Raji (cell line): Measurements from ENCODE around the gene MAML3.

Source experiments
- POLR2A ChIP-seq: IDR thresholded peaks from 2 replicates; pipeline ENCODE4 v1.6.1; 2011; ENCODE audit warnings: low read depth, low read length, control low read depth; ENCODE audit not compliant: insufficient read depth

The MAML3 gene

DNA sequence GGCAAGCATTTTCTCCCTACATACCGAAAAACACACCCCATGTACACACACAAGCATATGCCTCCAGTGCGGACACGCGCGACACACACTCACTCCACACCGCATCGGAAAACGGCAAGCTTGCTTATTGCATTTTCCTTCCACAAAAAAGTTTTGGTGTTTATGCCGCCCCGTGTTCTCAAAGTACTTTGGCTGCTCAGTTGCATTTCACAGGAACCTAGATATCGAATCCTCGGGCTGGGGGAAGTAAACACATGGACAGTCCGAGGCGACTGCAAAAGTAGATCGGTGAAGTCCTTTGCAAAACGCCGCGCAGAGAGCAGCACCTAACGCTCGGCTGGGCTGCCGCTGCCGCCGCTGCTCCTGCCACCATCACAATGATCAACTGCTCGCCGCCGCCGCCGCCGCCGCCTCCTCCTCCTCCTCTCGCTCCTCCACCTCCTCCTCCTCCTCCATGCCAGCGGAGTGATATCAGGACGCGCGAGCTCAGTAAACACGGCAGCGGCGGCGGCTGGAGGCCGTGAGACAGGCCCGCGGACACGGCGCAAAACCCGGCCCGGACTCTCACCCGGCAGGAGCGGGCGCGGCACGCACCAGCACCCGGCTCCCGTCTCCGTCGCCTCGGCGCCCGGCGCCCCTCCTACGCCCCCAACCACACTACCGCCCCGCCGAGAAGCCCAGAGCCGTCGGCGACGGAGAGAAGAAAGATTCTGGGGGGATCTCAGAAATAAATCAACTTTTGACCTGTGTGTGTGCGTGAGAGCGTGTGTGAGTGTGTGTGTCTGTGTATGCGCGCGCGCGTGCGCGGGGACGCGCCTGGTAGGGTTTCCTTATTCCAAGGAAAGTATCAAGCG, at the start of gene MAML3:
Gene MAML3, minus strand, starts transcription at position 467 of the 854 bp plus-strand sequence. CDS start 857 bp downstream, outside the sequence.
- no peak for TF ChIP-seq POLR2A

DNA sequence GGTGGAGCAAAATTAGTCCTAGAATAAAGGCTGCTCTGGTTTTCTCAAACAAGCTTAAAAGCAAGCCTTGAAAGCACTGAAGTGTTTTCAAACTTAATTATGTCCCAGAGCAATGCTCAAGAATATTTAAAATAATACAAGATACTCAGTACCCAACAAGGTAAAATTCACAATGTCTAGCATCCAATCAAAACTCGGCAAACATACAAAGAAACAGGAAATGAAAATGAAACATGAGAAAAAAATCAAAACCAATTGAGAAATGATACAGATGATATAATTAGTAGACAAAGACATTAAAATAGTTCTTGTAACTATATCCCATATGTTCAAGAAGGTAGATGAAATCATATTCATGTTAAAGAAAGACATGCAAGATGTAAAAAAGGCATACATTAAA, 45.0 kb upstream of the MAML3 start:
- no peak for TF ChIP-seq POLR2A

DNA sequence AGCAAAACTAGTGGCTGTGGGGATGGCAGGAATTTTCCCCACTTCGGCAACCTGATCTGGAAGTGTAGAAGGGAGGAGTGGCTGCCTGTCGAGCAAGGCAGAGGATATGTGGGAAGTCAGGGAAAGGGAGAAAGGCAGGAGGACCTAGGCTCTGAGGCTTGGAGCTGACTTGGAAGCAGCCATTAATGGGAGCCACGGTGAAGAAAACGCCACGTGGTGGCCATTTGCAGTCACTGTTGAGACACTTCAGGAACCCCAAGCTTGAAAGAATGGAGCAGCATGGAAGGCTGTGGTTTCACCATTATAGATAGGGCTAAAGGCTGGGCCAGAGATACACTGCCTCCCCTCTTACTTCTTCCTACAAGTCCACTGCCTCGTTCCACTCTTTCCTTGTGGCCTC, 41.8 kb upstream of the MAML3 start:
- TF ChIP-seq POLR2A, result no peak

DNA sequence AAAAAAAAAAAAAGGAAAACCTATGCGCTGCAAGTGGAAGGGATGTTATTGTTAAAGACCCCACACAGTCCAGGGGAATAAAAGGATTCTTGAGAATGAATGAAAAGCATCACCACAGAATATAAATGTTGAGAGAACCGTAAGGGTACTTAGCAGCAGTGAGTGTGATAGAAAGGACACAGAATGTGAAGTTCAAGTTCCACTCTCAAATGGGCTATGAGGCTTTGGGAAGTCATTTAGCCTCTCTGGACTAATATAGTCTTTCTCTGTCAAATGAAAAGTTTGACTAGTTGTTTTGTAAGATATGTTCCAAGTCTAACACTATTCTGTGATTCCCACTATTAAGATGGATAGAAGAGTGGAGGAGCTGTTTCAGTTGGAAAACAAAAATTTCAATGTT, 35.8 kb upstream of the MAML3 start:
- TF ChIP-seq POLR2A, result no peak

DNA sequence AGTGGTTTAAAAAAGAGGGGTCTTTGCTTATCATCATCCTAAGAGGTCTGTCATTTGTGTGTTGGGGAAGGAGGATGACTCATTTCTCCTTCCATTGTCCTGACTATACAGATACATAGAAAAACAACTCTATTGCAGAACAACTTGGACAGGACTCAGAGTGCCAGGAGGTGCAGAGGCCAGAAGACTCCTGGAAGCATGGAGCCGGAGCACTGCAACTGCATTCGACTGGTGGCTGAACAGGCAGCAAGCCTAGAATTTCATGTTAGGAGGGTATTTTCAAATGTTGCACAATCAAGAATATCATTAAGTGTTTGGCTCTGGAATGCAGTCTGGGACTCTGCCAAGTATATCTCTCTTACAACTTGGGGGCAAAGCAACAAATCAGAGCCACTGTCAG, 35.0 kb upstream of the MAML3 start:
- no peak for TF ChIP-seq POLR2A

DNA sequence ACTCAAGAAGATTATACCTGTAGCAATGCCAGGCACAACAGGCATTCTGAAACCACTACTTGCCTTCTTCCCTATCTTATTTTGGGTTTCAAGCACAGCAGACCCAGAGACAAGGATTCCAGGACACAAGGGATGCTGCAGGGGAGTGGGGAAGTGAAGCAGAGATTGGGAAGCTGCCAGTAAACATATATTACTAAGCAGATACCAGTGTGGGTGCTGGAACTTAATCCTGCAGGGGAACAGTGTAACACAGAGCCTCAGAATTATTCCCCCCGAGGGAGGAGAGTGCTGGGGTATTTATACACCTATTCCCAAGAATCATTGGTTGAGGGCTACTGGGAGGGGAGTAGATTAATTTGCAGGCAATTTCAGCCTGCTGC, 33.3 kb upstream of the MAML3 start:
- TF ChIP-seq POLR2A, result no peak

DNA sequence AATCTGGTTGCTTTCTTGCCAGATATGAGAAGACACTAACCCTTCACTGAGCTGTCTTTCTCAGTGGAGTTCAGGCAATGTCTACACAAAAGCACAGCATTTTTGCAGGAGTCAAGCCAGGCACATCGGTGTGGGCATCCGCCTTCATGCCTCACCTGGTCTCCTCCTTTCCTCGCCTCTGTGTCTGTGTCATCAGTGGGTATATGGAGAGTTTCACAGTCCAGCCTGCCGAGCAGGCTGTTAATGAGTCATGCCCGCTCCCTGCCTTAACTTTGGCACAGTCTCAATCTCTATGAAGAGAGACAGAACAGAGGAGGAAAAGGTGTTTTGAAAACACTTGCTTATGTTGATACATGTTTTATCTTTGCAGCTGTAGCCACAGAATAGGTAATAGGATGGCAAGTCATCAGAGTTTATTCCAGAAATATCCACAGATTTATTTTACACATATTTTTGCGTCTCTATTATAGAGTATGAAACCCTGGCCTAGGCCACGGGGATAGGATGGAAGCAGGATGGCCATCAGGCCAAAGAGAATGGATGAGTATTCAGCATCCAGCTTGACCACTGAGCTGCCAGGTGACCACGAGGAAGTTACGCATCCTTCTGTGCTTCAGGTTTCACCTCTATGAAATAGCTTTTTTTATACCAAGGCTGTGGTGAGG, 32.8 kb upstream of the MAML3 start:
- no peak for TF ChIP-seq POLR2A

DNA sequence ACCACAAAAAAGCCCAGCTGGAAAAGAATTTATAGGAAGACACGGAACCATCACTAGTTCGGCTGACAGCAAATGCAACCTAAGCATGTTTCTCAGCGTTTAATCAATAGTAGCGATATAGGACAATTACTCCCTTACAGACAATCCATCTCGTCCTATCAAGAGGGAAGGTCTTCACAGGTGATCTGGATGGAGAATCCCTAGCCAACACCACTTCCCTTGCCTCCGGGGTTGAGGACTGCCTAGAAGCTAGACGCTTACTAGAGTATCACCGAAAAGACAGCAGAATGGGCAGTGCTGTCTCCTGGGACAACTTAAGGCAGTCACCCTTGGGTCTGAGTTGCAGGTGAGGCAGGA, 32.1 kb upstream of the MAML3 start:
- TF ChIP-seq POLR2A, result no peak

DNA sequence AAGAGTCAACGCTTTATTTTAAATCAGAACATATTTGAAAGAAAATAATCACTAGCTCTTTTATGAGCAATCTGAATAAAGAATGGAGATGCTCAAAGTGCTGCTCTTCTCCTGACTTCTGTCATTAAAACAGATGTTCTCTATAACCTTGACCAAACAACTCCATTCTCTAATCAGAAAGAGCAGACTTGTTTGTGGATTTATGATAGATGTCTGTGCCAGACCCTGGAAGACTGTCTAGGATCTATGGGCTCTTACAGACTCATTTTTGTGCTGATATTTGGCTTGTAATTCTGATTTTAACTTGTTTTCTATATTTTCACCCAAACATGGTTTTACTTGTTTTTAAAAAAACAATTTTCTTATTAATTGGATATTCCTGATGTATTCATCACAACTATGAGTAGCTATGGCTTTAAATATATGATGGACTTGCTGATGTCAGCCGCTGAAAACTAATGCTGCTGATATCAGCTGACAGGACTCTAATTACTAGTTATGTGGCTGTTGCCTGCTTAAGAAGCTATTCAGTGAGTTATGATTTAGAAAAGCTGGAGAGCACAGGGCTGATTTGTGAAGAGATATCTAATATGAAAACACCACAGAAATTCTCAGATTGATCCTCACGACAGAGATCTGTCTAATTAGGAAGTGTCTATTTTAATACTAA, 31.6 kb upstream of the MAML3 start:
- no peak for TF ChIP-seq POLR2A

DNA sequence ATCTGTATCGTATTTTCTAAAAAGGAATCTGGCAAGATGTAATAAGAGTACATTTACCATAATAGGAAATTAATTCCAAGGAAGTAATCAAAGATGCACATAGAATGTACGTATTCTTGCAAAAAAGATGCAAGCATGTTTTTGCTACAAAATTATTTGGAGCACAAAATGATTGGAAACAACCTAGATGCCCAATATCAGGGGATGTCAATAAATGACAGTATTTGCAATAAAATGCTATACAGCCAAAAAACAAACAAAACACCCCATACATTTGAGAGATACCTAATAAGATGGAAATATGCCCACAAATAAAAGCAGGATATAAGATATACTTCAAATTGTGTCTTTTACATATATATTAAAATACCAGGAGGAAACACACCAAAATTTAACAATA, 29.3 kb upstream of the MAML3 start:
- TF ChIP-seq POLR2A, result no peak

DNA sequence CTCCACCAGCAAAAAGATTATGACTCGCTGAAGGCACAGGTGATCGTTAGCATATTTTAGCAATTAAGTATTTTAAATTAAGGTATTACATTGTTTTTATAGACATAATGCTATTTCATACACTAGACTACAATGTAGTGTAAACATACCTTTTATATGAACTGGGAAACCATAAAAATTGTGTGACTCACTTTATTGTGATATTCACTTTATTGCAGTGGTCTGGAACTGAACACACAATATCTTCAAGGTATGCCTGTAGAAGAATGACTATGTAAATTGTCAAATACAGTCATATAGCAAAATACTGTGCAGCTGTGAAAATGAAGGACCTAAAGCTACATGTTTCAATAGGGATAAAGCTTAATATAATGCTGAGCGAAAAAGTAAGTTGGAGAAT, 26.6 kb upstream of the MAML3 start:
- TF ChIP-seq POLR2A, result no peak

DNA sequence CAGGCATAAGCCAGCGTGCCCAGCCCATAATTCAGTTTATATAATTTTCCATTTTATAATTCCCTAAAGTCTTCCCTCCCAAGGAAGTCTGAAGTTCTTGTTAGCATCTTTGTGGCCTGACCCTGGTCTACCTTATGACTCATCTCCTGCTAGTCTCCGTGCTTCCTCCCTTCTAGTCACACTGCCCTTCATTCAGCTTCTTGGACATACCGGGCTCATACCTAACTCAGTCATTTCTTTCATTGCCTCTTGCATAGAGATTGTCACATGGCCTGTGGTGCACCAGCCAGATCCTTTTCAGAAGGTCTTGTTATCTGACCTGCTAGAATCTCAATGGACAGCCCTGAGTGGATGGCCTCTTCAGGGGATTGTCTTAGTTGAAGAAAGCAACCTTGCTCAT, 22.8 kb upstream of the MAML3 start:
- TF ChIP-seq POLR2A, result no peak

DNA sequence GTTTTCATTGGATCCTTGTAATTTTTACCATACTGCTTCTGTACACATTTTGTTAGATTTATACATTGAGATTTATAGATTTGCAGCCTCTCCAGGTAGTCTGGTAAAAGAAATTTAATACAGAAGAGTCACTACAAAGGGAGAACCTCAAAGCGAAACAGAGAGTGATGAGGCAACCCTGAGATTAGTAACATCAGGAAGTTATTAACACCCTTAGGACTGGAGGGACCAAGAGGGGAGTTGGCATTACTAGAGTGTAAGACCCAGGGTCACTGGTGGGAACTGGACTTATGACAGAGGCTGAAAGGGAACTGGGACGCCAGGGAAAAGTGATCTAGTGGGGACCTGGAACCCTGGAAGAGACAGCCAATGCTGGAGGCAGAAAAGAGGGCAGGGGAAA, 20.6 kb upstream of the MAML3 start:
- TF ChIP-seq POLR2A, result no peak

DNA sequence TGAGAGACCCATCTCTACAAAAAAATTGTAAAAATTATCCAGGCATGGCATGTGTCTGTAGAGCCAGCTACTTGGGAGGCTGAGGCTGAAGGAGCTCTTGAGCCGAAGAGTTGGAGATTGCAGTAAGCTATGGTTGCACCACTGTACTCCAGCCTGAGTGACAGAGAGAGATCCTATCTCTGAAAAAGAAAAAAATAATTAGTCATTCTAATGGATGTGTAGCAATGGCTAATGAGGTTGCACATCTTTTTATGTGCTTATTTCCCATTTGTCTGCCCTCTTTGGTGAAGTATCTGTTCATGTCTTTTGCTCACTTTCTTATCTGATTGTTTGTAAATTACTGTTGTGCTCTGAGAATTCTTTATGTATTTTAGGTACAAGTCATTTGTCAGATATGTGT, 19.0 kb upstream of the MAML3 start:
- TF ChIP-seq POLR2A, result no peak

DNA sequence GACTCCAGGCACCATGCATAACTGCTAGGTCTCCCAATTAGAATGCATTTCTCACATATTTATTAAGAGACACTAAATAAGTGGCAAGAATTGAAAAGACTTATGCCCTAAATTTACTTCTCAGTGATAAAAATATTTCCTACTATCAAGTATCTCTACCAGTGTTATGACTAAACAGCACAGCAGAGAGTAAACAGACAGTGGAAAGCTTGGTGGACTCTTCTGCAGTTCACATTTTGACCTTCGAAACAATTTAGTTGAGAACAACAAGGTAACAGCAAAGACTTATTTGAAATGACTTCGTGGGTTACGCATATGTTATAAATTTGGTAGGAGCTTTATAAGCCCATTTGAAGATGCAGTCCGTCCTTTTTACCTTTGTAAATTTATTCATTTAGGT, 16.3 kb upstream of the MAML3 start:
- TF ChIP-seq POLR2A, result no peak

DNA sequence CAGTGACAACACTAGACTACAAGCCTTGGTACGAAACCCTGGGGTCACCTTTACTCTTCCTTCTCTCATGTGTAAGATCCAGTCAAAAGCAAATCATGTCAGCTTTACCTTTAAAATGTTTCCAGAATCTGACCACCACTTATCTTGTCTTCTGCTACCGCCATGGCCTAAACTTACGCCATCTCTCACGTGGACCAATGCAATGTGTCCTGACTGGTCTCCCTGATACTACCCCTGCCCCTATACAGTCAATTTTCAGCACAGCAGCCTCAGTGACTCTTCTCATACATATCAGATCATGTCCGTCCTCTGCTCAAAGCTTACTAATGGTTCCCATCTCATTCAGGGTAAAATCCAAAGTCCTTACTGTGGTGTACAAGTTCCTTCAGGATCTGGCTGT, 15.0 kb upstream of the MAML3 start:
- TF ChIP-seq POLR2A, result no peak
